ENCODE measurements around the gene BAHCC1. TPM values are rescaled to one million over a fixed set of nuclear protein-coding genes. Genes with fewer than 3 reads are reported as not detected.

The BAHCC1 gene
- total RNA-seq, 2 donors from 2014 or later, result 11.4 to 28.9 TPM

- no peaks in the 10 kb centered on the region for H3K27me3 ChIP-seq (replicated peaks; ENCODE audit: insufficient read depth)
- intact Hi-C loops (cut with DNase I), result loop anchor here (5.0 kb wide), 2 partner anchors 94 to 189 kb away; no protein-coding TSS in a partner anchor
- 4% methylated on average over 80 of the region's 94 CpGs for WGBS
- peak overlapping the region; percentile 34 to 44 for H3K4me3 ChIP-seq
- DNase-seq (ENCODE audit: low spot score), result peak; percentile 68
- no peaks in the 10 kb centered on the region for H3K9me3 ChIP-seq
- TF ChIP-seq CTCF (IDR thresholded peaks at IDR 0.05), result peak in 1 of 4 experiments; percentile 14
- no peak for TF ChIP-seq POLR2A (IDR thresholded peaks at IDR 0.05)
- TF ChIP-seq POLR2AphosphoS5 (IDR thresholded peaks at IDR 0.05), result peak; percentile 29
- no peak overlapping the region for H3K27ac ChIP-seq
- peaks cover 8% of the 10 kb centered on the region for H3K4me1 ChIP-seq (replicated peaks)
- no peaks in the 10 kb centered on the region for H3K36me3 ChIP-seq
Observed at GRCh38 chr17:81481073-81481799, 86.0 kb downstream of the BAHCC1 start.

GRCh38 chr17:81481815-81482505, 86.7 kb downstream of the BAHCC1 start:
- 70% methylated on average over 16 of the region's 18 CpGs for WGBS
- Histone ChIP-seq H3K27ac (no peak overlapping the region), H3K36me3 (no peaks in the 10 kb centered on the region), H3K27me3 (replicated peaks; ENCODE audit: insufficient read depth) (no peaks in the 10 kb centered on the region), H3K9me3 (no peaks in the 10 kb centered on the region), H3K4me3 (peak overlapping the region; percentile 34 to 44), H3K4me1 (replicated peaks) (peaks cover 8% of the 10 kb centered on the region)
- DNase-seq (ENCODE audit: low spot score), result no peak
- TF ChIP-seq POLR2AphosphoS5 (IDR thresholded peaks at IDR 0.05) (no peak), CTCF (IDR thresholded peaks at IDR 0.05) (no peak), POLR2A (IDR thresholded peaks at IDR 0.05) (no peak)
- intact Hi-C loops (cut with DNase I), result loop anchor here (5.0 kb wide), 2 partner anchors 95 to 190 kb away; no protein-coding TSS in a partner anchor

- Histone ChIP-seq H3K9me3 (no peaks in the 10 kb centered on the region), H3K4me3 (no peak overlapping the region), H3K27me3 (replicated peaks; ENCODE audit: insufficient read depth) (no peaks in the 10 kb centered on the region), H3K36me3 (no peaks in the 10 kb centered on the region), H3K4me1 (replicated peaks) (peaks cover 8% of the 10 kb centered on the region), H3K27ac (no peak overlapping the region)
- intact Hi-C loops (cut with DNase I), result loop anchor here (5.0 kb wide), 2 partner anchors 95 to 190 kb away; no protein-coding TSS in a partner anchor
- TF ChIP-seq POLR2A (IDR thresholded peaks at IDR 0.05) (no peak), POLR2AphosphoS5 (IDR thresholded peaks at IDR 0.05) (no peak), CTCF (IDR thresholded peaks at IDR 0.05) (no peak)
- no peak for DNase-seq (ENCODE audit: low spot score)
- WGBS, result 72% methylated on average over 11 of the region's 11 CpGs
Observed at GRCh38 chr17:81482673-81483072, 87.4 kb downstream of the BAHCC1 start.

DNA sequence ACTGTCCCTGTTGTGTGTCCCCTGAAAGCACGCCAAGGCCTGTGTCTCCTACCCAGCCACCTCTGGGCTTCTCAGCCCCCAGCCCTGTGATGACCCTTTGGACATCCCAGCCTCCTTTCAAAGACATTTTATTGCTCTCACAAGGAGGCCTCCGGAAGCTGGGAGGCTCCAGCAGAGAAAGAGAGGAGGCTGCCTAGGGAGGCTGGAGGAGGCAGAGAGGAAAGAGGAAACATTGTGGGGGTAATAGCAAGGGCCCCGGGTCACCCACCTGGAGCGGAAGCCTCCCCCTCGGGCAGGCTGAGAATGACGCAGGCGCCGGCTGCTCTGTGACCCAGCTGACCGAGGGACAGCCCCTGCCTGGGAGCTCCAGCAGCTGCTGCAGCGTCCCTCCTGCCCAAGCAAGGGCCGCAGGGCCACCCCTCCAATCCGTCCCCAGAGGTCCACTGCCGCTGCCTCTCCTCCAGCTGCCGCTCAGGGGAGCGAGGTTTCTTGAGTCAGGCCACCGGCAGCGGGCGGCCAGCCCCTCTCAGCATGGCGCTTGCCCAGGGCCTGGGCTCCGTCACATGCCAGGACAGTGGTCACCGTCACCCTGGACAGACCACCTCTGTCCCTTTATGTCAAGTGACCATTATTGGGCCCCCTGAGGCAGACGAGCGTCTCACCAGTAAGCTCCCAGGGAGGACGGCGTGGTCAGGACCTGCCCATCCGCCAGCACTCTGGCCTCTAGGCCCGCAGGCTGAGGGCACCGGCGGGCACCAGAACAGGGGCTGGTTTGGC, 88.0 kb downstream of the BAHCC1 start:
- no peak overlapping the region for H3K27ac ChIP-seq
- no peak for DNase-seq (ENCODE audit: low spot score)
- peaks cover 8% of the 10 kb centered on the region for H3K4me1 ChIP-seq (replicated peaks)
- 76% methylated on average over 26 of the region's 29 CpGs for WGBS
- TF ChIP-seq POLR2AphosphoS5 (IDR thresholded peaks at IDR 0.05) (no peak), CTCF (IDR thresholded peaks at IDR 0.05) (no peak), POLR2A (IDR thresholded peaks at IDR 0.05) (no peak)
- H3K36me3 ChIP-seq, result no peaks in the 10 kb centered on the region
- intact Hi-C loops (cut with DNase I), result loop anchor here (5.0 kb wide), 2 partner anchors 96 to 191 kb away; no protein-coding TSS in a partner anchor
- no peak overlapping the region for H3K4me3 ChIP-seq
- H3K27me3 ChIP-seq (replicated peaks; ENCODE audit: insufficient read depth), result no peaks in the 10 kb centered on the region
- no peaks in the 10 kb centered on the region for H3K9me3 ChIP-seq

Measured in prostate gland (tissue), 2 donors.